GM21723 (cell line): ENCODE measurements around the gene MRPL17.
"Not testable (repeated sequence)": the region's sequence is repeated elsewhere in the genome, so short reads cannot be mapped to it uniquely, and the experiment has no call there.

ENCODE experiments used
- ATAC-seq: cut with Tn5 transposase; IDR thresholded peaks from one replicate; pipeline ENCODE4 v1.9.1; 2021; ENCODE audit warnings: mild to moderate bottlenecking, moderate library complexity; ENCODE audit not compliant: unreplicated experiment

The MRPL17 gene

GRCh38 chr11:6684068-6684467 is 928 bp upstream of the MRPL17 start:
- ATAC-seq: not testable (repeated sequence)

- ATAC-seq: peak; percentile 14
These were observed 577 bp downstream of the MRPL17 start for GRCh38 chr11:6682591-6682935.

GRCh38 chr11:6681949-6682348 is 1.2 kb downstream of the MRPL17 start:
- no peak for ATAC-seq

GRCh38 chr11:6681505-6681904 is 1.6 kb downstream of the MRPL17 start:
- ATAC-seq: no peak

GRCh38 chr11:6677018-6677417 is 6.1 kb downstream of the MRPL17 start:
- no peak for ATAC-seq

GRCh38 chr11:6674862-6675261 is 8.3 kb downstream of the MRPL17 start:
- ATAC-seq: no peak

- ATAC-seq: no peak
These were observed 8.9 kb downstream of the MRPL17 start for GRCh38 chr11:6674219-6674597.

- ATAC-seq: no peak
These were observed 9.5 kb downstream of the MRPL17 start for GRCh38 chr11:6673523-6674218.

GRCh38 chr11:6671991-6672390 is 11.1 kb downstream of the MRPL17 start:
- no peak for ATAC-seq

GRCh38 chr11:6670202-6670830 is 12.8 kb downstream of the MRPL17 start:
- no peak for ATAC-seq

- peak; percentile 62 for ATAC-seq
These were observed 15.3 kb downstream of the MRPL17 start for GRCh38 chr11:6667733-6668374.

GRCh38 chr11:6666302-6667183 is 16.6 kb downstream of the MRPL17 start:
- ATAC-seq: no peak

GRCh38 chr11:6664551-6664950 is 18.6 kb downstream of the MRPL17 start:
- no peak for ATAC-seq

- ATAC-seq: no peak
These were observed 19.2 kb downstream of the MRPL17 start for GRCh38 chr11:6663794-6664469.

GRCh38 chr11:6660712-6661111 is 22.4 kb downstream of the MRPL17 start:
- no peak for ATAC-seq

- no peak for ATAC-seq
These were observed 24.5 kb downstream of the MRPL17 start for GRCh38 chr11:6658647-6659046.

GRCh38 chr11:6657346-6657745 is 25.8 kb downstream of the MRPL17 start:
- ATAC-seq: no peak

GRCh38 chr11:6656936-6657335 is 26.2 kb downstream of the MRPL17 start:
- ATAC-seq: no peak

GRCh38 chr11:6656584-6656915 is 26.6 kb downstream of the MRPL17 start:
- no peak for ATAC-seq

GRCh38 chr11:6655790-6656583 is 27.2 kb downstream of the MRPL17 start, which contains the start of gene DCHS1:
Gene DCHS1 (minus strand): TSS chr11:6655809. CDS start chr11:6641613, 14,196 bp downstream.
- ATAC-seq: no peak
